Esophagus squamous epithelium (tissue), 4 donors: ENCODE data around the gene ERC2.

ENCODE experiments used
- POLR2A ChIP-seq, 4 donors: fragments of 450-650 bp; IDR thresholded peaks; one replicate each; pipeline ENCODE4 v1.6.1; 2017; ENCODE audit warnings: antibody characterized with exemption in 4 of 4, mild to moderate bottlenecking in 4 of 4, moderate library complexity in 3 of 4
- TF ChIP-seq, protein P1 (sequence below), 6 experiments: fragments of 450-650 bp in 4 of 6; fragments of 200-600 bp in 2 of 6; sonication (generic) in 2 of 6; IDR thresholded peaks; one replicate each; pipeline ENCODE4 v1.5.1; 2016 to 2019; ENCODE audit warnings: antibody characterized with exemption in 6 of 6, mild to moderate bottlenecking in 4 of 6, moderate library complexity in 4 of 6

DNA sequence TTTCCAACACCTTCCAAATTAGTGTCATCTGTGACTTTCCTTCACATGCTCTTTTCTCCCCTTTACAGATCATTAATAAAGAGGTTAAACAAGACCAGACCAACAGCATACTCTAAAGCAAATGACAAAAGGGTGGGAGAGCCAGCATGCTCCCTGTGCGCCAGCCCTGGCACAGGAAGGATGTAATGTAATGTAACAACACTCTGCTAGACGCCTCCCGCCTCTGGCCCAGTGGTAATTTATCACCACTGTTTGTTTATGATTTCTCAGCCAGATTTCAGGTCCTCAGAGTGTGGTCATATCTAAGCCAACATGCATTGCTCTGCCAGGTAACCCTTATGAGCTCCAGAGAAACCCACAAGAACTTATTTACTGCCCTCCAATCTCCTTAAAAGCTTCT lies 791.6 kb downstream of the ERC2 start:
- TF ChIP-seq, protein P1, sequence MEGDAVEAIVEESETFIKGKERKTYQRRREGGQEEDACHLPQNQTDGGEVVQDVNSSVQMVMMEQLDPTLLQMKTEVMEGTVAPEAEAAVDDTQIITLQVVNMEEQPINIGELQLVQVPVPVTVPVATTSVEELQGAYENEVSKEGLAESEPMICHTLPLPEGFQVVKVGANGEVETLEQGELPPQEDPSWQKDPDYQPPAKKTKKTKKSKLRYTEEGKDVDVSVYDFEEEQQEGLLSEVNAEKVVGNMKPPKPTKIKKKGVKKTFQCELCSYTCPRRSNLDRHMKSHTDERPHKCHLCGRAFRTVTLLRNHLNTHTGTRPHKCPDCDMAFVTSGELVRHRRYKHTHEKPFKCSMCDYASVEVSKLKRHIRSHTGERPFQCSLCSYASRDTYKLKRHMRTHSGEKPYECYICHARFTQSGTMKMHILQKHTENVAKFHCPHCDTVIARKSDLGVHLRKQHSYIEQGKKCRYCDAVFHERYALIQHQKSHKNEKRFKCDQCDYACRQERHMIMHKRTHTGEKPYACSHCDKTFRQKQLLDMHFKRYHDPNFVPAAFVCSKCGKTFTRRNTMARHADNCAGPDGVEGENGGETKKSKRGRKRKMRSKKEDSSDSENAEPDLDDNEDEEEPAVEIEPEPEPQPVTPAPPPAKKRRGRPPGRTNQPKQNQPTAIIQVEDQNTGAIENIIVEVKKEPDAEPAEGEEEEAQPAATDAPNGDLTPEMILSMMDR (IDR thresholded peaks at IDR 0.05): no peak
- TF ChIP-seq POLR2A (IDR thresholded peaks at IDR 0.05): no peak
